Activated CD8-positive, alpha-beta memory T cell treated with anti-CD3 and anti-CD28 coated beads, Interleukin-2, amount 50 U/mL, for 1 hour (primary cell): ENCODE measurements around the gene ZFPM1.

ENCODE experiments used
- DNase-seq: peaks from one replicate; pipeline ENCODE4 v3.0.0-alpha.2; 2020; ENCODE audit errors: extremely low read depth

The ZFPM1 gene

GRCh38 chr16:88537859-88538258 lies 84.8 kb downstream of the ZFPM1 start:
- no peak for DNase-seq

GRCh38 chr16:88538366-88539060 lies 85.4 kb downstream of the ZFPM1 start:
- no peak for DNase-seq

DNA sequence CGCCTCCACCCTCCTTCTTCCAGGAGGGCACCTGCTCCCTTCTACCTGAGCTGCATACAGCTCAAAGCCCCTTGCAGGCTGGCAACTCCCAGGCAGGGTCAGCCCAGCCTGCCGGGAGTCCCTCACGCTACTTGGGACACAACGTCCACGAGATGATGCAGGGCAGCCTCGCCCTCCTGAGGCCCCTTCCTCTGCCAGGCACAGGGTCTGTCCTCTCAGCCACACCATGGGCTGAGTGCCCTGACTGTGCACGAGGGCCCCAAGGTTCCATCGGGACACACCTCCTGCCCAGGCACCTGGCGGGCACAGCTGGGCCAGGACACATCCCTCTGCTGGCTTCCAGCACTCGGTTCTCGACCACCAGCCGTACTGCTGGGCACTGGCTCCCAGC lies 86.2 kb downstream of the ZFPM1 start:
- no peak for DNase-seq

DNA sequence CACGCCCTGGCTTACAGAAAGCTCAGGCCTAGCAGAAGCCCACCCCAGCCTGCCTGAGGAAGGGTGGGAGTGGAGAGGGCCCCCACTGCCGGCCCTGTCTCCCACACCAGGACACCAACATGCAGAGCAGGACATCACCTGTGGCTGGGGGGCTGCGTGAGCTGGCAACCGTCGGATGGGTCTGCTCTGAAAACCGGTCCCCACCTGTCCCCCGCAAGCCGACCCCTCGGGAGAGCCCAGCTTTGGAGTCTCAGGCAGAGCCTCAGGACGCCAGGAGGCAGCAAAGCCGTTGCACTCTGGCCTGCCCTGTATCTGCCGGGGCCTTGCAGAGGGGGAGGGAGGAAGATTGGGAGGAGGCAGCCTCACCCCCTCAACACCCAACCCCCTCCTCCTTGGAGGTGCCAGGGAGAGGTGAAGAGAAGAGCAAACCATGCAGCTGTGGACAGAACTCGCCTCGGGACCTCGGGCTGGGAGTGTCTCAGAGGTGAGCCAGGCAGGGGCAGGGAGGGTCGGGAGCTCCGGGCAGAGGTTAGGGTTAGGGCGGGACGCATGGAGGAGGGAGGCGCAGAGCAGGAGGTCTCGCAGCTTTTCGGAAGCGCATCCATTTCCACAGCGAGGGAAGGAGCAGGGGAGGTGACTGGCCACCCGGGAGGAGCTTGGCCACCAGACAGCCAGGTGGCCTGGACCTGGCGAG lies 86.7 kb downstream of the ZFPM1 start:
- no peak for DNase-seq

GRCh38 chr16:88540346-88540977 lies 87.4 kb downstream of the ZFPM1 start:
- DNase-seq, result no peak

GRCh38 chr16:88541831-88542616 lies 88.9 kb downstream of the ZFPM1 start:
- DNase-seq, result no peak

- DNase-seq, result no peak
Measured at GRCh38 chr16:88543230-88543813, 90.2 kb downstream of the ZFPM1 start.

DNA sequence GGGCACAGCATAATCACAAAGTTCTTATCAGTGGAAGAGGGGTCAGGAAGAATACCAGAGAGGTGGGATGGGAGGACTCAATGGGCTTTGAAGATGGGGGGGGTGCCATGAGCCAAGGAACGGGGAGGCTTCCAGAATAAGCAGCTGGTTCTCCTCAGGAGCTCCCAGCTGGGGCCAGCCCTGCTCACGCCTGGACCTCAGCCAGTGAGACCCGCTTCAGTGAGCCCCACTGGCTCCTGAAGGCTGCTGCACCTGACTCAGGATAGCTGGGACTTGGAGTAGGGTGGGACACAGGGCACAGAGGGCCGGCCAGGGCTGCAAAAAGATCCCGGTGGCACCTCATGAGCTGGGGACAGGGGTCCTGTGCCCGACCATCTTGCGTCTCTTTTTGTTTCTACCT lies 92.7 kb downstream of the ZFPM1 start:
- DNase-seq, result no peak

GRCh38 chr16:88548131-88548874 lies 95.2 kb downstream of the ZFPM1 start:
- DNase-seq, result no peak

DNA sequence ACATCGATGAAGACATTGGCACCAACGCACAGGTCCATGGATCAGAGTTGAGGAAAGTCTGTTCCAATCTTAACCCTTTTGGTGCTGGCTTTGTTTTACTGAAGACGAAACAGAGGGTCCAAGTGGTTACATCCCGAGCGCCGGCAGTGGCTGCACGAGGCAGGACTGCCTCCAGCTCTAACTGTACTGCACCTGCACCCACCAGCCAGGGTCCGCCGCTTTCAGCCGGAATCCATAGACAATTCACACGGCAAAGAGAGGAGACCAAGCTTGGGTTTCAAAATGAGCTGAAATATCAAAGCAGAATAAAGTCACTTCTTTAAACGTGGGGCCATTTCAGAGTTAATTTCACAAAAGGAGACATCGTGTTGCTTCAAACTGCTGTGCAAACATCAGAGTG lies 95.9 kb downstream of the ZFPM1 start:
- DNase-seq, result no peak

DNA sequence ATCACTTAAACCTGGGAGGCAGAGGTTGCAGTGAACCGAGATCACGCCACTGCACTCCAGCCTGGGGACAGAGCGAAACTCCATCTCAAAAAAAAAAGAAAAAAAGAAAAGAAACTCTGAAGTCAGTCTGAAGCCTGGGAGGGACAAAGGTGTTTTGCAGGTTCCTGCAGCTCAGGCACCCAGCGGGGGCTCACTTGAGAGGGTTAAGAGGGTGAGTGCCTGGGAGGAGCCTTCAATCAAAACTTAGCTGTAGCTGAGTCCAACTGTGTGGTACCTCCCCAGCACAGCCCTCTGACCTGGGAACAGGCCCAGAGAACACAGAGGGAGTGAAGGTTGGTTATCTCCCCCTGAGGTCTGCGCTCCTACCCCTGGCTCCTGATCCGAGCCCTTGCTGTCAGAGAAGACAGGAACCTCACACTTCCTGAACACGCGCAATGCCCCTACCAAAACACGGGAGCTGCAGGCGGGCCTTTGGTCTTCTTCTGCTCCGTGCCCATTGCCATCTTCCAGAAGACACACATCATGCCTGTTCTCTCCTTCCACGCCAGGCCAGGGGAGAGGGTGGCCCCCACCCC lies 96.7 kb downstream of the ZFPM1 start:
- no peak for DNase-seq

GRCh38 chr16:88550246-88550661 lies 97.2 kb downstream of the ZFPM1 start:
- DNase-seq, result no peak

DNA sequence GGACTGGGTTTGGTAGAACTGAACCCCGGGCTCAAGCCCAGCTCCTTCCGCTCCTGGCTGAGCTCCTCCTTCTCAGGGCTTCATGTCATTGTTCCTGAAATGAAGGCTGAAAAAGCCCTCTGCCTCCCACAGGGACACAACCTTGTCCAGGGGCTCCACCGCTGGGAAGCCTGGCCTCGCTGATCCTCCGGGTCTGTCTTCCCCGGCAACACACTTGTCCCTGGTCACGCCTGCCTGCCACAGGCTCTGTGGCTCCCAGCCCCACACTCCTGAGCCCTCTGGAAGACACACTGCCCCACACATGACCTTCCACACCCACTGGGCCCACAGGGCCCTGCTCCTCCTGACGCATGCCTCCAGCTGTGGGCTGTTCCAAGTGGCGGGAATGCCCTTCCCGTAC lies 99.1 kb downstream of the ZFPM1 start:
- no peak for DNase-seq

GRCh38 chr16:88552815-88553214 lies 99.7 kb downstream of the ZFPM1 start:
- DNase-seq, result no peak

- DNase-seq, result no peak
Measured at GRCh38 chr16:88553739-88554138, 100.7 kb downstream of the ZFPM1 start.

- no peak for DNase-seq
Measured at GRCh38 chr16:88554711-88555264, 101.7 kb downstream of the ZFPM1 start.

DNA sequence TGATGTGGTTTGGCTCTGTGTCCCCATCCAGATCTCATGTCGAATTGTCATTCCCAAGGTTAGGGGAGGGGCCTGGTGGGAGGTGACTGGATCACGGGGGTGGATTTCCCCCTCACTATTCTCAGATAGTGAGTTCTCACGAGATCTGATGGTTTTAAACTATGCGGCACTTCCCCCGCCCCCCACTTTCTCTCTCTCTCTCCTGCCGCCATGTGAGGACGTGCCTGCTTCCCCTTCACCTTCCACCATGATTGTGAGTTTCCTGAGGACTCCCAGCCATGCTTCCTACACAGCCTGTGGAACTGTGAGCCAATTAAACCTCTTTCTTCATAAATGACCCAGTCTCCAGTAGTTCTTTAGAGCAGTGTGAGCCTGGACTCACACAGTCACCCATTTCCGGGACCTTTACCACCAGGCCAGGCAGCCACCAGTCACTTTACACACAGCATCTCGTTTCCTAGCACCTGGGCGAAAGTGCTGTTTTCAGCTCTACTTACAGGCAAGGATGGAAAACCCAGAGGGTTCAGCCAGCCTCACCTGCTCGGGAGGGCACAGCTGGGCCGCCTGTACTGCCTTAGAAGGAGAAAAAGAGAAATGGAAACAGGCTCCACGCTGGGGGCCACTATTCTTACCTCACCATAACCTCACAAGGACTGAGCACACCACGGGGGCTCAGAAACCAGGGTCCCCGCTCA lies 103.4 kb downstream of the ZFPM1 start:
- no peak for DNase-seq

- DNase-seq, result no peak
Measured at GRCh38 chr16:88558457-88559442, 105.7 kb downstream of the ZFPM1 start.
